MCF 10A (cell line): ENCODE measurements around the gene CCDC124. TPM values are rescaled to one million over a fixed set of nuclear protein-coding genes. Genes with fewer than 3 reads are reported as not detected.
"Not testable (repeated sequence)": the region's sequence is repeated elsewhere in the genome, so short reads cannot be mapped to it uniquely, and the experiment has no call there.

Experiments used
- Bru-seq: library from RNA; stranded (reverse); fragments of 400-500 nt; gene quantifications from one replicate; lab custom pipeline; 2021; lab: Mats Ljungman, UMichigan
- BruChase-seq, 2 experiments: library from RNA; stranded (reverse); fragments of 400-500 nt; gene quantifications; one replicate each; lab custom pipeline; 2021; lab: Mats Ljungman, UMichigan
- BruUV-seq: library from RNA; stranded (reverse); fragments of 400-500 nt; replicated peaks from 2 replicates; lab custom pipeline; 2021; lab: Mats Ljungman, UMichigan
- CTCF ChIA-PET: fragments of 300-600 bp; sonication (Branson Sonifier 250); formaldehyde crosslinking; extraction: SDS; loops from one replicate; lab custom pipeline; 2021; ENCODE audit warnings: antibody characterized with exemption, inconsistent platforms; lab: Yijun Ruan, JAX
- POLR2A ChIA-PET: fragments of 300-600, 350-650 bp; sonication (Branson Sonifier 250); formaldehyde crosslinking; extraction: SDS; loops from one replicate; lab custom pipeline; 2020; ENCODE audit warnings: antibody characterized with exemption, inconsistent platforms; lab: Yijun Ruan, JAX
- DNase-seq: peaks from one replicate; pipeline ENCODE4 v3.0.0-alpha.2; 2018; ENCODE audit not compliant: unreplicated experiment
- H3K27ac Mint-ChIP-seq: one replicate; pipeline ENCODE4 v1.8.0; 2022; ENCODE audit warnings: mild to moderate bottlenecking, low read depth, mixed read lengths; ENCODE audit not compliant: unreplicated experiment
- H3K27me3 Mint-ChIP-seq: one replicate; pipeline ENCODE4 v1.8.0; 2022; ENCODE audit warnings: mixed read lengths; ENCODE audit not compliant: insufficient read depth, unreplicated experiment
- H3K36me3 Mint-ChIP-seq: one replicate; pipeline ENCODE4 v1.8.0; 2022; ENCODE audit warnings: mild to moderate bottlenecking, moderate library complexity, mixed read lengths; ENCODE audit not compliant: insufficient read depth, unreplicated experiment
- H3K4me1 Mint-ChIP-seq: one replicate; pipeline ENCODE4 v1.8.0; 2022; ENCODE audit warnings: mixed read lengths; ENCODE audit not compliant: insufficient read depth, unreplicated experiment
- H3K4me3 Mint-ChIP-seq: one replicate; pipeline ENCODE4 v1.8.0; 2022; ENCODE audit warnings: mild to moderate bottlenecking, moderate library complexity, mixed read lengths; ENCODE audit not compliant: unreplicated experiment
- H3K9me3 Mint-ChIP-seq: one replicate; pipeline ENCODE4 v1.8.0; 2022; ENCODE audit warnings: mixed read lengths; ENCODE audit not compliant: unreplicated experiment
- intact Hi-C: fragments of 100-400 bp; cut with micrococcal nuclease; formaldehyde crosslinking; loops from 2 replicates; pipeline ENCODE4 v1.14.1; 2022
- long read RNA-seq: library from polyadenylated mRNA; stranded (forward); transcript quantifications from one replicate; pipeline ENCODE4 v2.0.0, GENCODE V29; 2022
- total RNA-seq: library from RNA; stranded (reverse); gene quantifications from 2 replicates; pipeline ENCODE4 v1.2.3, GENCODE V29; 2022
- TF ChIP-seq, protein P1 (sequence below): fragments of 200-600 bp; IDR thresholded peaks from one replicate; pipeline ENCODE4 v1.8.0; 2022; ENCODE audit warnings: antibody characterized with exemption, mild to moderate bottlenecking; ENCODE audit not compliant: unreplicated experiment

The CCDC124 gene, protein sequence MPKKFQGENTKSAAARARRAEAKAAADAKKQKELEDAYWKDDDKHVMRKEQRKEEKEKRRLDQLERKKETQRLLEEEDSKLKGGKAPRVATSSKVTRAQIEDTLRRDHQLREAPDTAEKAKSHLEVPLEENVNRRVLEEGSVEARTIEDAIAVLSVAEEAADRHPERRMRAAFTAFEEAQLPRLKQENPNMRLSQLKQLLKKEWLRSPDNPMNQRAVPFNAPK
- total RNA-seq (122 and 131 TPM in 2 replicates), Bru-seq, nascent RNA (percentile 66 among the genes with signal in this experiment), BruChase-seq, experiment 1, labeled RNA remaining after a 6-hour chase (percentile 74 among the genes with signal in this experiment), BruChase-seq, experiment 2, labeled RNA remaining after a 2-hour chase (percentile 62 among the genes with signal in this experiment)
- long read RNA-seq, transcript CCDC124-203 (5 exons, 1,055 nt) = minor isoform, 6 of 212 reads
- long read RNA-seq, transcript CCDC124-201 (5 exons, 938 nt) = major isoform, 117 of 212 reads
- long read RNA-seq, partial matches to known transcripts = 79 of 212 reads
- long read RNA-seq, other reads (novel, unspliced or antisense) = 10 of 212 reads

GRCh38 chr19:17932485-17933338 is at the start of gene CCDC124:
Gene CCDC124, plus strand, starts transcription at chr19:17933015. Its CDS starts 3,406 bp downstream, at chr19:17936421.
- no peaks in the 10 kb centered on the region for H3K9me3 Mint-ChIP-seq
- ChIA-PET POLR2A (interaction anchor here (0.5 to 6.3 kb wide), 35 partner anchors 9 to 673 kb away, joined by 3 to 223 read pairs (median 4); partner anchors contain the start of genes ARRDC2, ELL, GTPBP3 and MAP1S), CTCF (interaction anchor here (0.6 to 4.8 kb wide), 19 partner anchors 10 to 522 kb away, joined by 3 to 90 read pairs (median 5); partner anchors contain the start of genes RPL18A and SLC5A5)
- peak within 1 kb of the TSS; percentile 99 for H3K27ac Mint-ChIP-seq
- BruUV-seq = TSS peak; percentile 76
- TF ChIP-seq, protein P1, sequence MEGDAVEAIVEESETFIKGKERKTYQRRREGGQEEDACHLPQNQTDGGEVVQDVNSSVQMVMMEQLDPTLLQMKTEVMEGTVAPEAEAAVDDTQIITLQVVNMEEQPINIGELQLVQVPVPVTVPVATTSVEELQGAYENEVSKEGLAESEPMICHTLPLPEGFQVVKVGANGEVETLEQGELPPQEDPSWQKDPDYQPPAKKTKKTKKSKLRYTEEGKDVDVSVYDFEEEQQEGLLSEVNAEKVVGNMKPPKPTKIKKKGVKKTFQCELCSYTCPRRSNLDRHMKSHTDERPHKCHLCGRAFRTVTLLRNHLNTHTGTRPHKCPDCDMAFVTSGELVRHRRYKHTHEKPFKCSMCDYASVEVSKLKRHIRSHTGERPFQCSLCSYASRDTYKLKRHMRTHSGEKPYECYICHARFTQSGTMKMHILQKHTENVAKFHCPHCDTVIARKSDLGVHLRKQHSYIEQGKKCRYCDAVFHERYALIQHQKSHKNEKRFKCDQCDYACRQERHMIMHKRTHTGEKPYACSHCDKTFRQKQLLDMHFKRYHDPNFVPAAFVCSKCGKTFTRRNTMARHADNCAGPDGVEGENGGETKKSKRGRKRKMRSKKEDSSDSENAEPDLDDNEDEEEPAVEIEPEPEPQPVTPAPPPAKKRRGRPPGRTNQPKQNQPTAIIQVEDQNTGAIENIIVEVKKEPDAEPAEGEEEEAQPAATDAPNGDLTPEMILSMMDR = peak; percentile 98
- DNase-seq = peak; percentile 94
- H3K36me3 Mint-ChIP-seq = peaks cover 7% of the 10 kb centered on the region
- peaks cover 6% of the 10 kb centered on the region for H3K4me1 Mint-ChIP-seq
- H3K4me3 Mint-ChIP-seq = peak within 1 kb of the TSS; percentile 95
- no peaks in the 10 kb centered on the region for H3K27me3 Mint-ChIP-seq
- intact Hi-C loops = loop anchor here (1.0 kb wide), 2 partner anchors 62 to 73 kb away; partner anchors contain the start of gene RPL18A

GRCh38 chr19:17883627-17884410 is 49.0 kb upstream of the CCDC124 start:
- H3K27ac Mint-ChIP-seq = no peak overlapping the region
- POLR2A ChIA-PET = no interaction called here
- H3K36me3 Mint-ChIP-seq = no peaks in the 10 kb centered on the region
- no peaks in the 10 kb centered on the region for H3K27me3 Mint-ChIP-seq
- no peaks in the 10 kb centered on the region for H3K9me3 Mint-ChIP-seq
- DNase-seq = no peak
- intact Hi-C loops = no loop called here
- BruUV-seq = no TSS peak
- CTCF ChIA-PET = interaction anchor here (0.6 kb wide), 1 partner anchor 111 kb away, joined by 4 read pairs; no protein-coding TSS in a partner anchor
- no peaks in the 10 kb centered on the region for H3K4me1 Mint-ChIP-seq
- no peak overlapping the region for H3K4me3 Mint-ChIP-seq
- TF ChIP-seq, protein P1 = no peak

- intact Hi-C loops = no loop called here
- TF ChIP-seq, protein P1 = no peak
- H3K4me3 Mint-ChIP-seq = no peak overlapping the region
- no peaks in the 10 kb centered on the region for H3K9me3 Mint-ChIP-seq
- H3K4me1 Mint-ChIP-seq = no peaks in the 10 kb centered on the region
- ChIA-PET CTCF (interaction anchor here (1.0 kb wide), 1 partner anchor 15 kb away, joined by 5 read pairs; the partner anchor contains the start of gene SLC5A5), POLR2A (no interaction called here)
- no TSS peak for BruUV-seq
- DNase-seq = no peak
- no peaks in the 10 kb centered on the region for H3K36me3 Mint-ChIP-seq
- no peak overlapping the region for H3K27ac Mint-ChIP-seq
- H3K27me3 Mint-ChIP-seq = peaks cover 11% of the 10 kb centered on the region
Measured at GRCh38 chr19:17886515-17886914, 46.3 kb upstream of the CCDC124 start.

GRCh38 chr19:17887221-17887620 is 45.6 kb upstream of the CCDC124 start:
- H3K36me3 Mint-ChIP-seq, intact Hi-C loops, H3K9me3 Mint-ChIP-seq, POLR2A ChIA-PET, H3K4me1 Mint-ChIP-seq, DNase-seq, BruUV-seq, H3K4me3 Mint-ChIP-seq, H3K27ac Mint-ChIP-seq: not testable (repeated sequence)
- CTCF ChIA-PET = interaction anchor here (1.0 kb wide), 2 partner anchors 16 to 33 kb away, joined by 3 to 5 read pairs; partner anchors contain the start of gene SLC5A5
- peaks cover 18% of the 10 kb centered on the region for H3K27me3 Mint-ChIP-seq
